Measurements from ENCODE around the gene FAM13A. TPM values are rescaled to one million over a fixed set of nuclear protein-coding genes. Genes with fewer than 3 reads are reported as not detected.

FAM13A gene
- polyA plus RNA-seq, 1 of the 3 experiments (the other 2 are of a cell fraction): 0.67 TPM

DNA sequence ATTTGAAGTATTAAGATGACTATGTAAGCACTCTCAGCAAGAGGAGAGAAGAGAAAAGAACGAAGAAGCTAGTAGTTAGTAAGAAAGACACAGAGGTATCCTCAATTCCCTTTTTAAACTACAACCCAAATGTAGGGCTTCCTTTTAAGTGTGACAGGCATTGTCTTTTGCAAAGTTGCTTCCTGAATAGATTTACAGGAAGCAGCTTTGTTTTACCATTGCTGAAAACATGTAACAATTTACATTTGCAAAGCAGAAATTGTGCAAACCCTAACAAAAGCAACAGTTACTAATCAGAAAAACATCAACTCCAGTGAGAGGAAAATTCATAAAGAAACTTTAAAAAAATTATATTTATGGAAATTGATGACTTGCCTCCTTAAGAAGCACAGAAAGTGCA lies 96.4 kb downstream of the FAM13A start:
- TF ChIP-seq MEF2A (IDR thresholded peaks at IDR 0.05; ENCODE audit: borderline replicate concordance, low read depth): no peak
- TF ChIP-seq PBX3 (IDR thresholded peaks at IDR 0.05): no peak
- TF ChIP-seq GABPA (IDR thresholded peaks at IDR 0.05; ENCODE audit: low read depth): no peak
- TF ChIP-seq SIN3A (IDR thresholded peaks at IDR 0.05; ENCODE audit: borderline replicate concordance, low read depth, low read length): no peak
- TF ChIP-seq TEAD4 (IDR thresholded peaks at IDR 0.05; ENCODE audit: borderline replicate concordance, insufficient read depth): no peak
- no peak for TF ChIP-seq JUND (IDR thresholded peaks at IDR 0.05)
- TF ChIP-seq POLR2AphosphoS5 (IDR thresholded peaks at IDR 0.05; ENCODE audit: low read depth, low read length): no peak
- Histone ChIP-seq H3K79me2 (ENCODE audit: insufficient read depth) (no peaks in the 10 kb centered on the region), H3K4me1 (ENCODE audit: control insufficient read depth in 1 of 2, insufficient read depth in 2 of 2, low read depth in 1 of 2, low read length in 1 of 2) (no peaks in the 10 kb centered on the region), H3K27ac (ENCODE audit: low read depth in 2 of 2, low read length in 1 of 2) (no peak overlapping the region), H3K4me2 (no peak overlapping the region), H3K4me3 (ENCODE audit: low read depth in 2 of 2, low read length in 1 of 2) (no peak overlapping the region), H2AFZ (ENCODE audit: low read depth) (no peak overlapping the region), H3K27me3 (ENCODE audit: insufficient read depth) (no peaks in the 10 kb centered on the region), H3K9me2 (no peaks in the 10 kb centered on the region), H4K20me1 (ENCODE audit: insufficient read depth) (no peaks in the 10 kb centered on the region), H3K9me3 (no peaks in the 10 kb centered on the region), H3K36me3 (replicated peaks in 1 of 2; ENCODE audit: control insufficient read depth in 1 of 2, insufficient read depth in 2 of 2, low read length in 1 of 2) (no peaks in the 10 kb centered on the region), H3F3A (replicated peaks; ENCODE audit: insufficient read depth) (no peaks in the 10 kb centered on the region), H3K9ac (no peak overlapping the region)
- ChIA-PET CTCF (interaction anchor here (0.7 kb wide), 1 partner anchor 11 kb away, joined by 3 read pairs; no protein-coding TSS in a partner anchor), POLR2A (no interaction called here)
- no peak for DNase-seq
- WGBS (ENCODE audit: low lambda C conversion rate): 70% methylated on average over 1 of the region's 1 CpG

- H3K9ac ChIP-seq: no peak overlapping the region
- 74% methylated on average over 2 of the region's 3 CpGs for WGBS (ENCODE audit: low lambda C conversion rate)
- no peak overlapping the region for H3K4me2 ChIP-seq
- H3K9me3 ChIP-seq: no peaks in the 10 kb centered on the region
- no peaks in the 10 kb centered on the region for H4K20me1 ChIP-seq (ENCODE audit: insufficient read depth)
- no peaks in the 10 kb centered on the region for H3K79me2 ChIP-seq (ENCODE audit: insufficient read depth)
- no peak for TF ChIP-seq RCOR1 (IDR thresholded peaks at IDR 0.05; ENCODE audit: low read length)
- no peak for TF ChIP-seq YY1 (IDR thresholded peaks at IDR 0.05; ENCODE audit: low read depth)
- no peak for TF ChIP-seq FOSL2 (IDR thresholded peaks at IDR 0.05; ENCODE audit: borderline replicate concordance, low read depth)
- TF ChIP-seq MEF2A (IDR thresholded peaks at IDR 0.05; ENCODE audit: borderline replicate concordance, low read depth): no peak
- TF ChIP-seq MXI1 (IDR thresholded peaks at IDR 0.05; ENCODE audit: low read depth, low read length): no peak
- no peak for TF ChIP-seq EZH2phosphoT487 (IDR thresholded peaks at IDR 0.05; ENCODE audit: borderline replicate concordance, low read depth)
- no peak for TF ChIP-seq USF1 (IDR thresholded peaks at IDR 0.05; ENCODE audit: borderline replicate concordance, low read depth)
- TF ChIP-seq TEAD4 (IDR thresholded peaks at IDR 0.05; ENCODE audit: borderline replicate concordance, insufficient read depth): no peak
- TF ChIP-seq ZBTB33 (IDR thresholded peaks at IDR 0.05; ENCODE audit: borderline replicate concordance, low read depth): no peak
- no peak for TF ChIP-seq RAD21 (IDR thresholded peaks at IDR 0.05; ENCODE audit: low read length)
- TF ChIP-seq RXRA (IDR thresholded peaks at IDR 0.05; ENCODE audit: borderline replicate concordance, low read depth): no peak
- H3K9me2 ChIP-seq: no peaks in the 10 kb centered on the region
- H3K4me3 ChIP-seq (ENCODE audit: low read depth in 2 of 2, low read length in 1 of 2): no peak overlapping the region
- H2AFZ ChIP-seq (ENCODE audit: low read depth): no peak overlapping the region
- no peaks in the 10 kb centered on the region for H3K36me3 ChIP-seq (replicated peaks in 1 of 2; ENCODE audit: control insufficient read depth in 1 of 2, insufficient read depth in 2 of 2, low read length in 1 of 2)
- H3K27ac ChIP-seq (ENCODE audit: low read depth in 2 of 2, low read length in 1 of 2): no peak overlapping the region
- no peaks in the 10 kb centered on the region for H3K27me3 ChIP-seq (ENCODE audit: insufficient read depth)
- no peaks in the 10 kb centered on the region for H3F3A ChIP-seq (replicated peaks; ENCODE audit: insufficient read depth)
- CTCF ChIA-PET: no interaction called here
- POLR2A ChIA-PET: no interaction called here
- no peak for DNase-seq
- no peaks in the 10 kb centered on the region for H3K4me1 ChIP-seq (ENCODE audit: control insufficient read depth in 1 of 2, insufficient read depth in 2 of 2, low read depth in 1 of 2, low read length in 1 of 2)
These were observed 98.9 kb downstream of the FAM13A start for GRCh38 chr4:88958080-88958479.
